GM18502 (cell line): ENCODE results near the gene CTCF.
"Not testable (repeated sequence)": the region's sequence is repeated elsewhere in the genome, so short reads cannot be mapped to it uniquely, and the experiment has no call there.

ENCODE experiments used
- ATAC-seq: cut with Tn5 transposase; IDR thresholded peaks from one replicate; pipeline ENCODE4 v1.9.1; 2021; ENCODE audit warnings: mild to moderate bottlenecking; ENCODE audit not compliant: unreplicated experiment, poor library complexity

Gene CTCF

GRCh38 chr16:67562526-67562917 lies at the start of gene CTCF:
Gene CTCF (plus strand): TSS chr16:67562526. CDS start chr16:67610833, 48,307 bp downstream.
- ATAC-seq: peak; percentile 46

GRCh38 chr16:67513892-67514291 lies 48.4 kb upstream of the CTCF start:
- not testable (repeated sequence) for ATAC-seq

- peak; percentile 46 for ATAC-seq
Observed at GRCh38 chr16:67514382-67514828, 47.9 kb upstream of the CTCF start.

- no peak for ATAC-seq
Observed at GRCh38 chr16:67516296-67517154, 45.8 kb upstream of the CTCF start.

GRCh38 chr16:67517155-67517445 lies 45.2 kb upstream of the CTCF start:
- no peak for ATAC-seq

GRCh38 chr16:67517661-67518423 lies 44.5 kb upstream of the CTCF start:
- ATAC-seq: peak; percentile 46

- ATAC-seq: no peak
Observed at GRCh38 chr16:67518676-67519075, 43.6 kb upstream of the CTCF start.

- no peak for ATAC-seq
Observed at GRCh38 chr16:67519242-67519641, 43.1 kb upstream of the CTCF start.

GRCh38 chr16:67521095-67521804 lies 41.1 kb upstream of the CTCF start:
- ATAC-seq: peak; percentile 71

- no peak for ATAC-seq
Observed at GRCh38 chr16:67525176-67525860, 37.0 kb upstream of the CTCF start.

GRCh38 chr16:67526149-67526791 lies 36.1 kb upstream of the CTCF start:
- no peak for ATAC-seq

- ATAC-seq: no peak
Observed at GRCh38 chr16:67528222-67528869, 34.0 kb upstream of the CTCF start, which contains the start of gene RIPOR1. Gene RIPOR1 (plus strand): TSS chr16:67528829. CDS start chr16:67538447, 9,618 bp downstream.

- ATAC-seq: no peak
Observed at GRCh38 chr16:67528870-67529581, 33.3 kb upstream of the CTCF start.

GRCh38 chr16:67529582-67530012 lies 32.7 kb upstream of the CTCF start:
- no peak for ATAC-seq

GRCh38 chr16:67530013-67530939 lies 32.0 kb upstream of the CTCF start:
- ATAC-seq: peak; percentile 38

GRCh38 chr16:67531247-67531646 lies 31.1 kb upstream of the CTCF start:
- ATAC-seq: no peak

- no peak for ATAC-seq
Observed at GRCh38 chr16:67533024-67533560, 29.2 kb upstream of the CTCF start.
